ENCODE results near the gene BMP7. TPM values are rescaled to one million over a fixed set of nuclear protein-coding genes. Genes with fewer than 3 reads are reported as not detected.

Gene BMP7
- total and polyA plus RNA-seq, 2 donors (not counting 3 experiments of a cell fraction or from before 2014, with no cell fraction given): not detected

DNA sequence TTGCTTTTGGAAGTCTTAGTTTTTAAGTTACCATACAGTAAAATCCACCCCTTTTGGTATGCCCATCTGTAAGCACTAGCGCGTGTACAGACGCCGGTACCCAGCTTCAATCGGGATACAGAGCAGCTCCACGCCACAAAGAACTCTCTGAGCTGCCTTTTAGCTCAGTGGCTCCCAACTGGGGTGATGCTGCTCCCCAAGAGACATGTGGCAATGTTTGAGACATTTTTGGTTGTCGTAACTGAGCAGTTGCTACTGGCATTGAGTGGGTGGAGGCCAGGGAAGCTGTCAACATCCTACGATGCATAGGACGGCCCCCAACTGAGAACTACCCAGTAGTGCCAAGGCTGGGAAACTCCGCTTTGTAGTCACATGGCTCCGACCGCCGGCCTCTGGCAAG is 73.3 kb downstream of the BMP7 start:
- peaks cover 3% of the 10 kb centered on the region for H3K9me3 ChIP-seq (replicated peaks; ENCODE audit: control insufficient read depth, insufficient read depth, low read length)
- H3K9ac ChIP-seq (replicated peaks; ENCODE audit: extremely low read depth, insufficient read depth, low read length): no peak overlapping the region
- TF ChIP-seq EZH2 (IDR thresholded peaks at IDR 0.05; ENCODE audit: borderline replicate concordance, low read depth, low read length, severe bottlenecking) (no peak), POLR2AphosphoS5 (IDR thresholded peaks at IDR 0.05; ENCODE audit: insufficient read depth, low read depth, low read length) (no peak), GATA2 (IDR thresholded peaks at IDR 0.05; ENCODE audit: insufficient read depth, insufficient read length, low read depth, low read length) (no peak), POLR2A (IDR thresholded peaks at IDR 0.05; ENCODE audit: low read depth, low read length) (no peak), FOS (IDR thresholded peaks at IDR 0.05; ENCODE audit: borderline replicate concordance, insufficient read depth, low read length) (no peak), MYC (IDR thresholded peaks at IDR 0.05; ENCODE audit: low read depth, low read length) (no peak), JUN (IDR thresholded peaks at IDR 0.05; ENCODE audit: borderline replicate concordance, insufficient read depth, insufficient read length, low read depth) (no peak)
- TF ChIP-seq, protein P1, sequence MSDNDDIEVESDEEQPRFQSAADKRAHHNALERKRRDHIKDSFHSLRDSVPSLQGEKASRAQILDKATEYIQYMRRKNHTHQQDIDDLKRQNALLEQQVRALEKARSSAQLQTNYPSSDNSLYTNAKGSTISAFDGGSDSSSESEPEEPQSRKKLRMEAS (IDR thresholded peaks at IDR 0.05; ENCODE audit: insufficient read depth, insufficient read length): no peak
- TF ChIP-seq, protein P2, sequence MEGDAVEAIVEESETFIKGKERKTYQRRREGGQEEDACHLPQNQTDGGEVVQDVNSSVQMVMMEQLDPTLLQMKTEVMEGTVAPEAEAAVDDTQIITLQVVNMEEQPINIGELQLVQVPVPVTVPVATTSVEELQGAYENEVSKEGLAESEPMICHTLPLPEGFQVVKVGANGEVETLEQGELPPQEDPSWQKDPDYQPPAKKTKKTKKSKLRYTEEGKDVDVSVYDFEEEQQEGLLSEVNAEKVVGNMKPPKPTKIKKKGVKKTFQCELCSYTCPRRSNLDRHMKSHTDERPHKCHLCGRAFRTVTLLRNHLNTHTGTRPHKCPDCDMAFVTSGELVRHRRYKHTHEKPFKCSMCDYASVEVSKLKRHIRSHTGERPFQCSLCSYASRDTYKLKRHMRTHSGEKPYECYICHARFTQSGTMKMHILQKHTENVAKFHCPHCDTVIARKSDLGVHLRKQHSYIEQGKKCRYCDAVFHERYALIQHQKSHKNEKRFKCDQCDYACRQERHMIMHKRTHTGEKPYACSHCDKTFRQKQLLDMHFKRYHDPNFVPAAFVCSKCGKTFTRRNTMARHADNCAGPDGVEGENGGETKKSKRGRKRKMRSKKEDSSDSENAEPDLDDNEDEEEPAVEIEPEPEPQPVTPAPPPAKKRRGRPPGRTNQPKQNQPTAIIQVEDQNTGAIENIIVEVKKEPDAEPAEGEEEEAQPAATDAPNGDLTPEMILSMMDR (IDR thresholded peaks at IDR 0.05; ENCODE audit: extremely low read depth in 1 of 2, insufficient read depth in 1 of 2, low read depth in 1 of 2, low read length in 2 of 2): no peak
- ChIA-PET CTCF (no interaction called here), POLR2A (no interaction called here)
- H2AFZ ChIP-seq (ENCODE audit: low read depth, low read length): no peak overlapping the region
- intact Hi-C loops (cut with micrococcal nuclease): no loop called here
- DNase-seq (ENCODE audit: low read depth, low spot score) (no peak), FAIRE-seq (no peak)
- H4K20me1 ChIP-seq (replicated peaks; ENCODE audit: control insufficient read depth, extremely low read depth, insufficient read depth, low read length): no peaks in the 10 kb centered on the region
- no peaks in the 10 kb centered on the region for H3K36me3 ChIP-seq (ENCODE audit: control insufficient read depth in 2 of 2, extremely low read depth in 1 of 2, insufficient read depth in 2 of 2, low read length in 2 of 2)
- no peaks in the 10 kb centered on the region for H3K27me3 ChIP-seq (ENCODE audit: control insufficient read depth in 2 of 2, insufficient read depth in 2 of 2, low read length in 2 of 2)
- H3K4me2 ChIP-seq (ENCODE audit: insufficient read depth, low read length): no peak overlapping the region
- dilution Hi-C loops (cut with MboI; ENCODE audit: extremely low pct_ligation_motif_present, low sequenced_read_pairs): no loop called here
- no TSS peak for BruUV-seq (replicated peaks)
- no peaks in the 10 kb centered on the region for H3K9me1 ChIP-seq (replicated peaks; ENCODE audit: control insufficient read depth, extremely low read depth, insufficient read depth, low read length)
- no peak overlapping the region for H3K27ac ChIP-seq (ENCODE audit: insufficient read depth, low read depth, low read length)
- H3K4me1 ChIP-seq (ENCODE audit: control insufficient read depth, extremely low read depth, insufficient read depth, low read length): no peaks in the 10 kb centered on the region
- no peaks in the 10 kb centered on the region for H3K79me2 ChIP-seq (ENCODE audit: control insufficient read depth, insufficient read depth, low read length)
- H3K4me3 ChIP-seq (replicated peaks in 1 of 3; ENCODE audit: insufficient read depth in 1 of 3, low read depth in 1 of 3, low read length in 3 of 3): no peak overlapping the region

All from endothelial cell of umbilical vein (primary cell).